Gastroesophageal sphincter (tissue), 4 donors: ENCODE data around the gene TOMM5. TPM values are rescaled to one million over a fixed set of nuclear protein-coding genes. Genes with fewer than 3 reads are reported as not detected.
A peak's percentile ranks its signal among the peaks of the same experiment; 100 is the strongest.

Experiments
- ATAC-seq: fragments of 150-250 bp; one replicate; pipeline ENCODE4 v1.9.1; 2016; ENCODE audit warnings: mild to moderate bottlenecking, moderate library complexity
- H3K27ac ChIP-seq, 4 donors: fragments of 200-600 bp; sonication (generic) in 3 of 4; 1 replicate in 3 of 4; 2 replicates in 1 of 4; pipeline ENCODE4 v1.5.1; 2016 to 2019
- H3K27me3 ChIP-seq: fragments of 200-600 bp; sonication (generic); one replicate; pipeline ENCODE4 v1.5.1; 2019
- H3K36me3 ChIP-seq, 2 donors: fragments of 200-600 bp; sonication (generic); one replicate each; pipeline ENCODE4 v1.5.1; 2019; ENCODE audit warnings: control low read depth in 1 of 2
- H3K4me1 ChIP-seq, 3 donors: fragments of 200-600 bp; sonication (generic); 1 replicate in 2 of 3; 2 replicates in 1 of 3; pipeline ENCODE4 v1.5.1; 2016 to 2019; ENCODE audit warnings: control low read depth in 2 of 3
- H3K4me3 ChIP-seq, 2 donors: fragments of 200-600 bp; sonication (generic); one replicate each; pipeline ENCODE4 v1.5.1; 2019; ENCODE audit warnings: mild to moderate bottlenecking in 1 of 2, moderate library complexity in 1 of 2
- H3K9me3 ChIP-seq, 3 donors: fragments of 200-600 bp; sonication (generic); one replicate each; pipeline ENCODE4 v1.5.1; 2017 to 2019; ENCODE audit warnings: control low read depth in 2 of 3
- EP300 ChIP-seq: sonication (generic); formaldehyde crosslinking; IDR thresholded peaks from one replicate; pipeline ENCODE4 v1.6.1; 2017; ENCODE audit warnings: antibody characterized with exemption, mild to moderate bottlenecking
- POLR2A ChIP-seq, 2 donors: fragments of 450-650 bp; IDR thresholded peaks; one replicate each; pipeline ENCODE4 v1.6.1; 2017; ENCODE audit warnings: antibody characterized with exemption in 2 of 2, mild to moderate bottlenecking in 2 of 2, moderate library complexity in 1 of 2
- POLR2AphosphoS5 ChIP-seq: sonication (generic); formaldehyde crosslinking; IDR thresholded peaks from one replicate; pipeline ENCODE4 v1.6.1; 2017; ENCODE audit warnings: antibody characterized with exemption
- WGBS, 2 donors: methylation state at CpG; one replicate each; pipeline ENCODE4 v1.1.5; 2018; ENCODE audit warnings: low coverage in 1 of 2; 5-methylcytosine and 5-hydroxymethylcytosine counted together
- total RNA-seq, 4 donors: library from RNA; depleted of rRNA; stranded (reverse); fragments of >200 nt; gene quantifications; one replicate each; pipeline ENCODE4 v1.1.0, GENCODE V29; 2016
- TF ChIP-seq, protein P1 (sequence below), 4 experiments: fragments of 200-600 bp in 2 of 4; fragments of 450-650 bp in 2 of 4; sonication (generic) in 1 of 4; IDR thresholded peaks; one replicate each; pipeline ENCODE4 v1.5.1; 2017 to 2019; ENCODE audit warnings: antibody characterized with exemption in 4 of 4, mild to moderate bottlenecking in 2 of 4, moderate library complexity in 2 of 4

TOMM5 gene
- total RNA-seq, 4 donors from 2014 or later: 46.8 to 85.6 (median 82.5) TPM

DNA sequence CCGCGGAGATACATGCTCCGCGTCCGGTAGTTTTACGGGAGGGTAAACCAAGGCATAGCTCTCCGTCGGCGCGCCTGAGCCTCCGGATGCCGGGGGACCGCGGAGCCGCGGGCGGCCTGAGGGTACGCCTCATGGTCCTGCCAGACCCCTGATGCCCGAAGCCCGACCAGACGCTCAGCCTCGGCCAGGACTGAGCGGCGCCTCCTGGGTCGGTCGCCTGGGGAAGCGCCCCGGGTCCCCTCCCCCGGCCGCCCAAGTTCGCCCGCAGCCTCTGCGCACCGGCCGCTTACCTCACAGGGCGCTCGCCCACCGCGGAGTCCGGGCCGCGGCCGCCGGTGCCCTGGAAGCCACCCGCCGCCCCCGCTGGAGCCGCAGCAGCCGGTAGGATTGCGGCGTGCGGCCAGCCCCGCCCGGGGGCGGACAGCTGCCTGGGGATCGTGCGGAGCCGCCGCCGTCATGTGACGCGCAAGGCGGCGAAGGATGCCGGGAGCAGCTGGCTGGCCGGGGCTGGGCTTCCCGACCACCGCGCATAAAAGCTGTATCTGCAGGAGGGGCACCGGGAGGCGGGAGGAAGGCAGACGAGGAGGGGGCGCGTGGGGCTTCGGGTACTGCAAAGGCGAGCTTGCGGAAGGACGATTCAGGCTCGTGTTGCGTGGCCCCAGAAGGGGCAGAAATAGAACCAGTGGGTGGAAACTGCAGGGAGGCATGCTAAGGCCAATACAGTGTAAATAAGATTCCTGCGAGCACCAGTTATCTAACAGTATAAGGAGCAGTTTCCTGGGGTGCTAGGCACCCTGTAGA, 16.3 kb downstream of the TOMM5 start, which contains the start of gene FBXO10:
TSS of gene FBXO10 (minus strand) at position 460 of the 801 bp plus-strand sequence. CDS start 34,612 bp downstream, outside the sequence.
- H3K27ac ChIP-seq: peak within 1 kb of the TSS; percentile 76 to 96 (median 92)

GRCh38 chr9:37575511-37575914, 16.9 kb downstream of the TOMM5 start:
- Histone ChIP-seq H3K9me3 (no peaks in the 10 kb centered on the region), H3K4me1 (peaks cover 0 to 36% (median 10%) of the 10 kb centered on the region in 3 donors), H3K27ac (peak overlapping the region; percentile 76 to 96 (median 92)), H3K27me3 (no peaks in the 10 kb centered on the region), H3K4me3 (peak overlapping the region; percentile 91 to 92), H3K36me3 (peaks cover 0 to 5% of the 10 kb centered on the region in 2 donors)
- ATAC-seq: peak; percentile 5
- WGBS, 2 donors: 0 to 7% methylated on average over 5 of the region's 5 CpGs
- TF ChIP-seq POLR2AphosphoS5 (no peak), EP300 (no peak), POLR2A (IDR thresholded peaks at IDR 0.05) (no peak)
- TF ChIP-seq, protein P1, sequence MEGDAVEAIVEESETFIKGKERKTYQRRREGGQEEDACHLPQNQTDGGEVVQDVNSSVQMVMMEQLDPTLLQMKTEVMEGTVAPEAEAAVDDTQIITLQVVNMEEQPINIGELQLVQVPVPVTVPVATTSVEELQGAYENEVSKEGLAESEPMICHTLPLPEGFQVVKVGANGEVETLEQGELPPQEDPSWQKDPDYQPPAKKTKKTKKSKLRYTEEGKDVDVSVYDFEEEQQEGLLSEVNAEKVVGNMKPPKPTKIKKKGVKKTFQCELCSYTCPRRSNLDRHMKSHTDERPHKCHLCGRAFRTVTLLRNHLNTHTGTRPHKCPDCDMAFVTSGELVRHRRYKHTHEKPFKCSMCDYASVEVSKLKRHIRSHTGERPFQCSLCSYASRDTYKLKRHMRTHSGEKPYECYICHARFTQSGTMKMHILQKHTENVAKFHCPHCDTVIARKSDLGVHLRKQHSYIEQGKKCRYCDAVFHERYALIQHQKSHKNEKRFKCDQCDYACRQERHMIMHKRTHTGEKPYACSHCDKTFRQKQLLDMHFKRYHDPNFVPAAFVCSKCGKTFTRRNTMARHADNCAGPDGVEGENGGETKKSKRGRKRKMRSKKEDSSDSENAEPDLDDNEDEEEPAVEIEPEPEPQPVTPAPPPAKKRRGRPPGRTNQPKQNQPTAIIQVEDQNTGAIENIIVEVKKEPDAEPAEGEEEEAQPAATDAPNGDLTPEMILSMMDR (IDR thresholded peaks at IDR 0.05): no peak

More for the DNA sequence above, 16.3 kb downstream of the TOMM5 start, which contains the start of gene FBXO10:
- peaks cover 0 to 12% of the 10 kb centered on the region in 2 donors for H3K36me3 ChIP-seq
- peaks cover 0 to 36% (median 10%) of the 10 kb centered on the region in 3 donors for H3K4me1 ChIP-seq
- WGBS, 2 donors: 0% methylated on average over 7 to 15 of the region's 81 CpGs
- peak; percentile 95 for ATAC-seq
- H3K4me3 ChIP-seq: peak within 1 kb of the TSS; percentile 91 to 92
- peak; percentile 62 for TF ChIP-seq POLR2AphosphoS5
- TF ChIP-seq EP300: no peak
- TF ChIP-seq, protein P1 (IDR thresholded peaks at IDR 0.05): peak in 1 of 4 experiments; percentile 31
- peak; percentile 71 to 82 for TF ChIP-seq POLR2A (IDR thresholded peaks at IDR 0.05)
- no peaks in the 10 kb centered on the region for H3K9me3 ChIP-seq
- H3K27me3 ChIP-seq: no peaks in the 10 kb centered on the region

GRCh38 chr9:37575001-37575400, 17.4 kb downstream of the TOMM5 start:
- 22 to 38% methylated on average over 5 of the region's 5 CpGs for WGBS, 2 donors

DNA sequence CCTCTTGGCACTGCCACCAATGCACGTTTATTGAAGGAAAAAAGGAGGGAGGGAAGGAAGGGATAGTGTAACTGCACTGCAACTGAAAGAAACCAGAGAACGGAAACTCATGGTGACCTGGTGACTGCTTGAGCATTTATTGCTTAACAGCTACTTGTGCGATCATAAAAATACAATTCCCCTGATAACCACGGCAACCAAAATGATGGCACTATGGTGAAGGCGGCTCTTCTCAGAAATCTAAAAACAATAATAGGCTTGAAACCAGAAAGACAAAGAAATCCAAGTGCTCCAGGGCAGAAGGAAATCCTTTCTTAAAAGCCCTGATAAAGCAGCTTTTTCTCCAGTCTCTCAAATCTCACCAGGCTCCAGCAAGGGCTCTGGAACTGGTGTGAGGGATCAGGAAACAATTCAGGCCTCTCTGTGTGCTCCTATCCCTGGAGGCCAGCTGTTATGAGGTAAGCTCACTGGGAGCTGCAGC, 18.1 kb downstream of the TOMM5 start:
- ATAC-seq: no peak
- TF ChIP-seq POLR2AphosphoS5 (no peak), EP300 (no peak)
- Histone ChIP-seq H3K4me1 (peaks cover 0 to 36% (median 10%) of the 10 kb centered on the region in 3 donors), H3K27me3 (no peaks in the 10 kb centered on the region), H3K36me3 (no peaks in the 10 kb centered on the region), H3K4me3 (no peak overlapping the region), H3K9me3 (no peaks in the 10 kb centered on the region), H3K27ac (peak overlapping the region in 3 of 4 donors; percentile 89 to 96 (median 94))
- WGBS, 2 donors: 20 to 46% methylated on average over 4 to 5 of the region's 5 CpGs

More at GRCh38 chr9:37575001-37575400, 17.4 kb downstream of the TOMM5 start:
- ATAC-seq: no peak
- H3K9me3 ChIP-seq: no peaks in the 10 kb centered on the region
- peak overlapping the region in 3 of 4 donors; percentile 89 to 96 (median 94) for H3K27ac ChIP-seq
- H3K36me3 ChIP-seq: peaks cover 0 to under 1% of the 10 kb centered on the region in 2 donors
- H3K4me1 ChIP-seq: peaks cover 0 to 36% (median 10%) of the 10 kb centered on the region in 3 donors
- H3K4me3 ChIP-seq: peak overlapping the region in 1 of 2 donors; percentile 91
- H3K27me3 ChIP-seq: no peaks in the 10 kb centered on the region
- no peak for TF ChIP-seq POLR2AphosphoS5
- TF ChIP-seq EP300: no peak
- TF ChIP-seq, protein P1 (IDR thresholded peaks at IDR 0.05): no peak
- TF ChIP-seq POLR2A (IDR thresholded peaks at IDR 0.05): no peak

DNA sequence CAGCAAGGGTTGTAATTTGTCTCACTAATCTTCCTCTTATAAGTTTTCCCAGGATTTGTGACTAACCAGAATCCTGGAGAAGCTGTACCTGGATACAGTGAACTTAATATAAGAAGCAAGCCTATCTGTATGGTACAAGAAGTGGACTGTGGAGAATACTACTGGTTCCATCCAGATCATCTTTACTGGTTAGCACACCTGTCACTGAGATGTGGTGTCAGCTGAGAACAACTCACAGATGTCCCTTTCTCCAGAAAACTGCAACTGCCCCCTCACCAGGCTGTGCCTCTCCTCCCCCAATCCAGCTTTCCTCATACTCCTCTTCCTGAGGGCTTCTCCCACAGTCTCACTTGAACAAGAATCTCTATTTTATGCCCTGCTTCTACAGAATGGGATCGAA, 21.1 kb downstream of the TOMM5 start:
- H3K4me1 ChIP-seq: peaks cover 0 to 28% (median 10%) of the 10 kb centered on the region in 3 donors
- H3K27me3 ChIP-seq: no peaks in the 10 kb centered on the region
- no peaks in the 10 kb centered on the region for H3K9me3 ChIP-seq
- no peak for ATAC-seq
- no peaks in the 10 kb centered on the region for H3K36me3 ChIP-seq
- H3K4me3 ChIP-seq: no peak overlapping the region
- 80 to 100% methylated on average over 1 of the region's 1 CpG for WGBS, 2 donors
- TF ChIP-seq EP300: no peak
- TF ChIP-seq POLR2A (IDR thresholded peaks at IDR 0.05): no peak
- no peak for TF ChIP-seq POLR2AphosphoS5
- TF ChIP-seq, protein P1 (IDR thresholded peaks at IDR 0.05): no peak
- H3K27ac ChIP-seq: no peak overlapping the region
